Mesodermal cell (in vitro differentiated cells): ENCODE results near the gene RNASEH2C.

Experiments
- H3K27ac ChIP-seq: 2 replicates; pipeline ENCODE4 v1.7.0; 2013; ENCODE audit warnings: mild to moderate bottlenecking, low read depth, low read length, moderate library complexity; ENCODE audit not compliant: severe bottlenecking
- H3K36me3 ChIP-seq: 2 replicates; pipeline ENCODE4 v1.7.1; 2013; ENCODE audit warnings: mild to moderate bottlenecking, low read length, moderate library complexity; ENCODE audit not compliant: control insufficient read depth, insufficient read depth
- H3K4me1 ChIP-seq: one replicate; pipeline ENCODE4 v1.7.1; 2013; ENCODE audit warnings: mild to moderate bottlenecking, low read length; ENCODE audit not compliant: insufficient read depth, control insufficient read depth, poor library complexity, severe bottlenecking
- H3K4me3 ChIP-seq: 2 replicates; pipeline ENCODE4 v1.7.0; 2013; ENCODE audit warnings: low read length, control low read depth, mild to moderate bottlenecking; ENCODE audit not compliant: insufficient read depth, poor library complexity, severe bottlenecking; ENCODE audit errors: extremely low read depth
- H3K9me3 ChIP-seq: 2 replicates; pipeline ENCODE4 v1.7.1; 2013; ENCODE audit warnings: mild to moderate bottlenecking, low read length, moderate library complexity; ENCODE audit not compliant: control insufficient read depth
- WGBS, 2 experiments: methylation state at CpG; one replicate each; pipeline ENCODE4 v1.1.5; 2013; ENCODE audit warnings: missing lambda C conversion rate in 2 of 2; ENCODE audit not compliant: insufficient coverage in 2 of 2; 5-methylcytosine and 5-hydroxymethylcytosine counted together

The RNASEH2C gene

GRCh38 chr11:65718531-65718930 lies 2.1 kb downstream of the RNASEH2C start:
- no peak overlapping the region for H3K27ac ChIP-seq
- no peaks in the 10 kb centered on the region for H3K9me3 ChIP-seq
- peaks cover 59% of the 10 kb centered on the region for H3K36me3 ChIP-seq
- H3K4me1 ChIP-seq = peaks cover 9% of the 10 kb centered on the region
- H3K4me3 ChIP-seq = peak overlapping the region; percentile 74
- 93 to 100% methylated on average over 4 of the region's 4 CpGs for WGBS, 2 experiments

- Histone ChIP-seq H3K4me3 (no peak overlapping the region), H3K9me3 (no peaks in the 10 kb centered on the region), H3K36me3 (peaks cover 65% of the 10 kb centered on the region), H3K27ac (no peak overlapping the region), H3K4me1 (peaks cover 9% of the 10 kb centered on the region)
- WGBS, 2 experiments = 92 to 98% methylated on average over 6 of the region's 6 CpGs
Measured at GRCh38 chr11:65717906-65718305, 2.7 kb downstream of the RNASEH2C start.

- Histone ChIP-seq H3K4me1 (peaks cover 9% of the 10 kb centered on the region), H3K4me3 (no peak overlapping the region), H3K36me3 (peaks cover 67% of the 10 kb centered on the region), H3K9me3 (no peaks in the 10 kb centered on the region), H3K27ac (no peak overlapping the region)
- WGBS, 2 experiments = 96 to 98% methylated on average over 13 to 14 of the region's 14 CpGs
Measured at GRCh38 chr11:65716774-65717405, 3.7 kb downstream of the RNASEH2C start.

GRCh38 chr11:65716302-65716701 lies 4.3 kb downstream of the RNASEH2C start:
- H3K36me3 ChIP-seq = peaks cover 67% of the 10 kb centered on the region
- H3K4me1 ChIP-seq = peaks cover 9% of the 10 kb centered on the region
- no peak overlapping the region for H3K4me3 ChIP-seq
- no peak overlapping the region for H3K27ac ChIP-seq
- 72 to 96% methylated on average over 3 to 5 of the region's 7 CpGs for WGBS, 2 experiments
- no peaks in the 10 kb centered on the region for H3K9me3 ChIP-seq

- Histone ChIP-seq H3K9me3 (no peaks in the 10 kb centered on the region), H3K36me3 (peaks cover 65% of the 10 kb centered on the region), H3K4me1 (peaks cover 6% of the 10 kb centered on the region), H3K4me3 (no peak overlapping the region), H3K27ac (no peak overlapping the region)
- WGBS, 2 experiments = 93 to 94% methylated on average over 12 to 13 of the region's 16 CpGs
Measured at GRCh38 chr11:65714433-65714832, 6.2 kb downstream of the RNASEH2C start.

- Histone ChIP-seq H3K4me3 (peak overlapping the region; percentile 78), H3K9me3 (no peaks in the 10 kb centered on the region), H3K36me3 (peaks cover 54% of the 10 kb centered on the region), H3K4me1 (no peaks in the 10 kb centered on the region), H3K27ac (no peak overlapping the region)
- WGBS, 2 experiments = 95 to 97% methylated on average over 14 to 21 of the region's 24 CpGs
Measured at GRCh38 chr11:65713212-65713969, 7.2 kb downstream of the RNASEH2C start.

- H3K9me3 ChIP-seq = no peaks in the 10 kb centered on the region
- H3K4me1 ChIP-seq = no peaks in the 10 kb centered on the region
- H3K4me3 ChIP-seq = peak overlapping the region; percentile 78
- peak overlapping the region; percentile 99 for H3K27ac ChIP-seq
- peaks cover 48% of the 10 kb centered on the region for H3K36me3 ChIP-seq
- 60 to 62% methylated on average over 9 to 11 of the region's 11 CpGs for WGBS, 2 experiments
Measured at GRCh38 chr11:65712633-65713076, 7.9 kb downstream of the RNASEH2C start.

GRCh38 chr11:65711785-65712632 lies 8.6 kb downstream of the RNASEH2C start, which contains the start of gene KAT5:
Gene KAT5, plus strand, starts transcription at chr11:65712252. Its CDS starts 16 bp downstream, at chr11:65712268.
- Histone ChIP-seq H3K27ac (peak within 1 kb of the TSS; percentile 99), H3K9me3 (no peaks in the 10 kb centered on the region), H3K4me3 (peak within 1 kb of the TSS; percentile 78), H3K36me3 (peaks cover 41% of the 10 kb centered on the region), H3K4me1 (no peaks in the 10 kb centered on the region)
- WGBS, 2 experiments = 0 to 2% methylated on average over 54 to 56 of the region's 65 CpGs

- H3K4me1 ChIP-seq = no peaks in the 10 kb centered on the region
- H3K4me3 ChIP-seq = no peak overlapping the region
- H3K27ac ChIP-seq = no peak overlapping the region
- H3K36me3 ChIP-seq = peaks cover 26% of the 10 kb centered on the region
- WGBS, 2 experiments = 84 to 93% methylated on average over 2 to 3 of the region's 3 CpGs
- no peaks in the 10 kb centered on the region for H3K9me3 ChIP-seq
Measured at GRCh38 chr11:65710421-65710820, 10.2 kb downstream of the RNASEH2C start.

- Histone ChIP-seq H3K4me3 (no peak overlapping the region), H3K27ac (no peak overlapping the region), H3K4me1 (no peaks in the 10 kb centered on the region), H3K9me3 (no peaks in the 10 kb centered on the region), H3K36me3 (peaks cover 19% of the 10 kb centered on the region)
- 85 to 86% methylated on average over 7 of the region's 8 CpGs for WGBS, 2 experiments
Measured at GRCh38 chr11:65709661-65710060, 10.9 kb downstream of the RNASEH2C start.
